HG03135 (cell line): ENCODE results near the gene KRTAP10-11.
"Not testable (repeated sequence)": the region's sequence is repeated elsewhere in the genome, so short reads cannot be mapped to it uniquely, and the experiment has no call there.

ENCODE experiments used
- ATAC-seq: cut with Tn5 transposase; IDR thresholded peaks from one replicate; pipeline ENCODE4 v1.9.1; 2021; ENCODE audit warnings: mild to moderate bottlenecking, moderate library complexity; ENCODE audit not compliant: unreplicated experiment

KRTAP10-11 gene

DNA sequence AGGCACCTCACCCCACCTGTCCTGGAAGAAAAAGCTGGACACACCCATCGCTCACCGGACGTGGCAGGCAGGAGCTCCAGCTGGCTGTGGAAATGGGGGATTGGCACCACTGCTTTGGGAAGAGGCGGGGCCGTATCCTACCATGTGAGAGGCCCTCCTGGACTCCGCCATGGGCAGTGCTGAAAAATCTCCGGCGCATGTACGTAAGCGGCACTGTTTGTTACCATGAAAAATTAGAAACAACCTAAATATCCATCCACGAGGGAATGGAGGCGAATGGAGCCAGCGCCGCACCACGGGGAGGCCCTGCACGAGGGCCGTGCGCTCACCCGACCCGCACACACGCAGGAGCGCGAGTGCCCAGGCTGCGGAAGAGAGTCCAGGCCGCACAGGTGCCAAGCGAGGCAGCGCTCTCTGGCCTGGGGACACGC lies 31.2 kb upstream of the KRTAP10-11 start:
- no peak for ATAC-seq

DNA sequence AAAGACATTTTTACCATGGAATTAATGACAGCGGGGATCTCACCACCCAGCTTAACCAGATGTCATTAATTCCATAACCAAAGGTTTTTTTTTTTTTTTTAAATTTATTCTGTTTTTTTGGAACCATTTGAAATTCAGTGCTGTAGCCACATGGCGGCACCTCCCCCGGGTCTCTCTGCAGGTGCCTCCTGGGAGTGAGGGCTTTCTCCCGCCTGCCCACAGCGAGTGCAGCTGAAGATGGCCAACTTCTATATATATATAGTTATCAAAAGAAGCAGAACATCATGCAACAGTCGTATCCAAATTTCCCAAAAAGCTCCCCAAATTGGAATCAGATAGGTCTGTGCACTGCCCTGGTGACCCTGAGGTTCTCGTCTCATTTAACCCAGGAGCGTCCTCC lies 30.7 kb upstream of the KRTAP10-11 start:
- no peak for ATAC-seq

DNA sequence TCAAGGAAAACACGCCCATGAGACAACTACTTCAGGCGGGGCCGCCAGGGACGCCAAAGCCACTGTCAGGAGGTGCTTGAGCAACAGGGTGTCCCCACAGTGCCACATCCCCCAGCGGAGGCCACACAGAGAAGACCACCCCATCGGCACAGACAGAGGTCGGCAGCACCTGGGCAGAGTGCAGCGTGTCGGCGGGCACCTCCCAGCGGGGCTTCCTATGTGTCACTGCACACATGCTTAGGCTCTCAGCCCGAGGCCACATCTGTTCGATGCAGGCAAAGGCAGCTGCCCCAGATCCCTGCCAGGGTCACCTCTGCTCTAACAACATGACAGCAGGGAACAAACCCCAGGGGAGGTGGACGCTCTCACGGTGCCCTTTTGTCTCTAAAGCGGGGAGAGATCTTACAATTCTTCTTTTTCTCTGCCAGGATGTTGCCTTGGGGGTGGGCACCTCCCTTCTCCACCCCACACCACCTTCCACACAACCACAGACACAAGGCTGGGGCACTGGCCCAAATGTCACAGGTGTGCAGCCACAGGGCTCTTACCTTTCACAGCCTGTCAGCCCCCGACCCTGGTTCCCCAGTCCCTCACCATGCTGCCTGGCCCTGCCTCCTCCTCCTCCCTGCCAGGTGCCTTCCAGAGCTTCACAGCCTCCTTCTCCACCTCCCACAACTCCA lies 30.2 kb upstream of the KRTAP10-11 start:
- ATAC-seq = no peak

DNA sequence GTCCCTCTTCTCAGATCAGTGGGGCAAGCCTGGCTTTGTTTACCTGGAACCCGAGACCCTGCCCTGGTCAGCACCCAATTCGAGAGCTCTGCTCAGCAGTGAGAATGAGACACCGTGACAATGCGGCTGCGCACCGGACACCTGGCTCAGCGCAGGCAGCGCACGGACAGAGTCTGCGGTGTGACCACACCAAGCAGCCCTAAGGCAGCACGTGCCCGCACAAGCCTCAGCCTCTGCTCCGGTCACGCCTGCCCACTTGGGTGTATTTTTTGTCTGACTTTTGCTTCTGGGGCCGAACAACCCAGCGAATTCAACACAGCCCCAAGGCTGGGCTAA lies 29.7 kb upstream of the KRTAP10-11 start:
- no peak for ATAC-seq

DNA sequence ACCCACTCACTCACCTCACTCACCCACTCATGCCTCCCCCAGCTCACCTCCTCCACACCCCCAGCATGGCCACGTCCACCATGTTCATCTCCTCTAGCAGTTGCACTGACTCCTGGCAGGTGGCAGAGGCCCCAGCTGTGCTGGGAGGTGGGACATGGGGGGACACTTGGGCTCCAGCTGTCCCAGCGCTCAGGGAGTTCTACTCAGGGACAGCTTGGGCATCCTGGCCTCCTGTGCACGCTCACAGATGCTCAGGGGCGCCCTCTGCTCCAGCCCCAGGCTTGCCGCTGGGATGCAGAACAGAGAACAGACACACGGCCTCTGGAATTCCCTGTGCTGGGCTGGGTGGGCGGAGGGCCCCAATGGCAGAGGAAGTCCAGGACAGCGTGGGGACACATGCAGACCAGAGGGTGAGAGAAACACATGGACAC lies 29.1 kb upstream of the KRTAP10-11 start:
- ATAC-seq = no peak

DNA sequence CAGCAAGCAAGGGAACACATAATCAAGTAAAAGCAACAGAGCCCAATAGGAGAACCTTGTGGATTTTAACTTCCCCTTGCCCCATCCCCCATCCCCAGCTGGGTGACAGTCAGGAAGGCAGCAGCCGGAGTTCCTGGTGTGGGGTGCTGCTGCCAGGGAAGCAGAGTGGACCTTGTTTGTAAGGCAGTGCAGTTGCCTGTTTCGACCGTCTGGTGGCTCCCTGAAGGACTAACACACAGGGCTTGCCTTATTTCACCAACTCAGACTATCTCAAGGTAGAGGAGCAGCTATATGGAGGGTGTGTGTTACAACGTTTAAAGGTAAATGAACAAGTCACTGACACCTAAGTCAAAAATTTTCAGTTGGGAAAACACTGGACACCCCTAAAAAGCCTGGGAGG lies 27.7 kb upstream of the KRTAP10-11 start:
- ATAC-seq = no peak

DNA sequence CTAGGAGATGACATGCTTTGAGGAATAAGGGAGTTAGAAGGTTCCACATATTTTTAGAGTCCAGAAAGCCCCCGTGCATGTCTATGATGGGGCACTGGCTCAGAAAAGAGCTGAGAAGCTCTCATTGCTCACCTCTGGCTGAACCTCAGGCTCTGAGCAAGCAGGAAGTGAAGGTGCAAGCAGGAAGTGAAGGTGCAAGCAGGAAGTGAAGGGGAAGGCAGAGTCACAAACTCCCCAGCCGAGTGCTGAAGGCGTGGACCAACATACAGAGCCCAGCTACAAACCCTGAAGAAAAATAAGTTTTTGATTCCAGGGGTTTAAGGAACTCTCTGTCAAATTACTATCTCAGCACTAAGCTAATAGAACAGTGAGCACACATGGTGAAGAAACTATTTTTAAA lies 27.3 kb upstream of the KRTAP10-11 start:
- no peak for ATAC-seq

DNA sequence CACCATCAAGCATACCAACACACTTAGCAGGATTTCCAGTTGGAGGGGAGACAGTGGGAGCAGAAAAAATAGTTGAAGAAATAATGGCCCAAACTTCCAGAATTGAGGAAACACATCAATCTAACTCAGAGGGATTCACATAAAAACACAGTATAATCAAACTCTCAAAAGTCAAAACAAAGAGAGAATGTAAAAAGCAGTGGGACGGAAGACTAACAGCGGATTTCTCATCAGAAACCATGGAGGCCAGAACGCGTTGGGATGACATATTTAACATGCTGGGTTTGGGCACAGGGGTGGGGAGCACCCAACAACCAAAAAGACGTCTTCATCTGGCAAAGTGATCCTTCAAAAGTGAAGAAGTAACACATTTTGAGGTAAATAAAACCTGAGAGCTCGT lies 26.3 kb upstream of the KRTAP10-11 start:
- ATAC-seq = no peak

DNA sequence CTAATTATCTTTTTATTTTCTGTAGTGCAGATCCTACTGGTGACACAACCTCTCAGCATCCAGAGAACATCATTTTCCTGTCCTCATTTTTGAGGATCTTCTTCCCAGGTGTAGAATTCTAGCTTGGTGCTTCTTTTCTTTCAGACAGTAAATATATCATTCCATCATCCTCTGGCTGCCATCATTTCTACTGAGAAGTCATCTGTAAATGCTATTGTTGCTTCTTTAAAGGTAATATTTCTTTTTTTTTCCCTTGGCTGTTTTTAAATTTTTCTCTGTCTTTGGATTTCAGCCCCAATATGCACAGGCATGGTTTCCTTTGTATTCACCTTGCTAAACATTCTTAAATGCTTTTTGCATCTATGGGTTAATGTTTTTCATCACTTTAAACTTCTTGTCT lies 22.6 kb upstream of the KRTAP10-11 start:
- ATAC-seq = no peak

DNA sequence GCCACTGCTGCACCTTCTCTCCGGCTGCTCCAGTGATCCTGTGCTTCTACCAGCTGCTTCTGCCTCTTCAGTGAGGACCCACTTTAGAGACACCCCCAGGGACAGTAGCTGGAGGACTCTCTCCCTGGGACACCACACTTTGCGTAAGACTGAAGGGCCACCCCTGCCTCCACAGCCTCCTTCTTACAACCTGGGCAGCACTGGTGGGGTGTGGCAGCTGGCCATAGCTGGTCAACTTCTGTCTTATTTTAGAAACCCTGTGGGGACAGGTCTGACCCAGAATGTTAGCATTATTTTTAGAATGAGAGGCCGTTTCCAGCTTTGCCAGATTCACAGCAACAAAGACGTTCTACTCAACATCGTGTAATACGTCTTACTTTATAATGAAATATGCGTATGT lies 20.5 kb upstream of the KRTAP10-11 start:
- no peak for ATAC-seq

DNA sequence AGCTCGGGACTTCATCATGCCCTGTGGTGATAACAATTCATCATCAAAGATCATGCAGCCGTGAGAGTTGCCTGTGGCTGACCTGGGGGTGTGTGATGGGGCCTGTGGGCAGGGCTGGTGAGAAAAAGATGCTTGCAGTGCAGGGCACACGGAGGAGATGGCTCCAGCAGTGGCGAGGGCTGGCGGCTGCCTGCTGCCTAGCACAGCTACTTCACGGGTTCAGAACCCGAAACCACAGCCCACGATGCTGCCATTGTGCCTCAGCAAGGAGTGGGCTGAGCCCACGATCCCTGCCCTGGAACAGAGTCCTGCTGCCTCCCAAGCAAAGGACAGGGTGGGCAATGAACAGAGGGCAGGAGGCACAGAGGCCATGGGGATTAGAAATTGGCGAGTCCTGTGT lies 20.0 kb upstream of the KRTAP10-11 start:
- ATAC-seq = no peak

DNA sequence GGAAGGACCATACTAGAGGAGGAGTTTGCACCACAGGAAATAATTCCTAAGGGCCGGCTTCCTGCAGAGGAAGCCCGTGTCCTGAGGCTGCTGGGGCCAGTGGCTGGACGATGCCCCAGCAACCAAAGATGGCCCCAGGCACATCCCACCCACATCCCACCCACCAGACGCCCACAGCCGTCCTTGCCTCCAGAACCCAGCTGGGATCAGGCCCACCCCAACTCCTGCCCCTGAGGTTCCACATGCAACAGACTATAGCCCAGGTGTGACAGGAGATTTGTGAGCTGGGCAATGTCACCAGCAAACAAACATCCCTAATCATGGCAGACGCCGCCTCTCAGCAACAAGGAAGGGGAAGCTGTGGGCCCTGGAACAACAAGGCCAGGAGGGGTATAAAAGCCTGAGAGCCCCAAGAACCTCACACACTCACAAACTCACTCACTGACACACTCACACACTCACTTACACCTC lies 19.5 kb upstream of the KRTAP10-11 start, which contains the start of gene KRTAP10-9:
Gene KRTAP10-9, plus strand, starts transcription at position 421 of the 471 bp plus-strand sequence. CDS start 79 bp downstream, outside the sequence.
- ATAC-seq = no peak

DNA sequence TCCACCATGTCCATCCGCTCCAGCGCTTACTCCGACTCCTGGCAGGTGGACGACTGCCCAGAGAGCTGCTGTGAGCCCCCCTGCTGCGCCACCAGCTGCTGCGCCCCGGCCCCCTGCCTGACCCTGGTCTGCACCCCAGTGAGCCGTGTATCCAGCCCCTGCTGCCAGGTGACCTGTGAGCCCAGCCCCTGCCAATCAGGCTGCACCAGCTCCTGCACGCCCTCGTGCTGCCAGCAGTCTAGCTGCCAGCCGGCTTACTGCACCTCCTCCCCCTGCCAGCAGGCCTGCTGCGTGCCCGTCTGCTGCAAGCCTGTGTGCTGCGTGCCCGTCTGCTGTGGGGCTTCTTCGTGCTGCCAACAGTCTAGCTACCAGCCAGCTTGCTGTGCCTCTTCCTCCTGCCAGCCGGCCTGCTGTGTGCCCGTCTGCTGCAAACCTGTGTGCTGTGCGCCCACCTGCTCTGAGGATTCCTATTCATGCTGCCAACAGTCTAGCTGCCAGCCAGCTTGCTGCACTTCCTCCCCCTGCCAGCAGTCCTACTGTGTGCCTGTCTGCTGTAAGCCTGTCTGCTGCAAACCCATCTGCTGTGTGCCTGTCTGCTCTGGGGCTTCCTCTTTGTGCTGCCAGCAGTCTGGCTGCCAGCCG lies 18.9 kb upstream of the KRTAP10-11 start:
- not testable (repeated sequence) for ATAC-seq

DNA sequence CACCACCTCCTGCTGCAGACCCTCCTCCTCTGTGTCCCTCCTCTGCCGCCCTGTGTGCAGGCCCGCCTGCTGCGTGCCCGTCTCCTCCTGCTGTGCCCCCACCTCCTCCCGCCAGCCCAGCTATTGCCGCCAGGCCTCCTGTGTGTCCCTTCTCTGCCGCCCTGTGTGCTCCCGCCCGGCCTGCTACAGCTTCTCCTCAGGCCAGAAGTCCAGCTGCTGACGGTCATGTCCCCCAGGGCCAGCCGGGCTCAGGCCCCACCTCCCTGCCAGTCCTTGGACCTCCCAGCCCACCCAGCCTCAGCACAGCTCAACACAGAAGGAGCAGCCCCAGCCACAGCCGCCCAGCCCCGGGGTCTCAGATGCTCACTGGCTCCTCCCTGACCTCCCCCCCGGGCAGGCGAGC lies 18.4 kb upstream of the KRTAP10-11 start:
- ATAC-seq = not testable (repeated sequence)

DNA sequence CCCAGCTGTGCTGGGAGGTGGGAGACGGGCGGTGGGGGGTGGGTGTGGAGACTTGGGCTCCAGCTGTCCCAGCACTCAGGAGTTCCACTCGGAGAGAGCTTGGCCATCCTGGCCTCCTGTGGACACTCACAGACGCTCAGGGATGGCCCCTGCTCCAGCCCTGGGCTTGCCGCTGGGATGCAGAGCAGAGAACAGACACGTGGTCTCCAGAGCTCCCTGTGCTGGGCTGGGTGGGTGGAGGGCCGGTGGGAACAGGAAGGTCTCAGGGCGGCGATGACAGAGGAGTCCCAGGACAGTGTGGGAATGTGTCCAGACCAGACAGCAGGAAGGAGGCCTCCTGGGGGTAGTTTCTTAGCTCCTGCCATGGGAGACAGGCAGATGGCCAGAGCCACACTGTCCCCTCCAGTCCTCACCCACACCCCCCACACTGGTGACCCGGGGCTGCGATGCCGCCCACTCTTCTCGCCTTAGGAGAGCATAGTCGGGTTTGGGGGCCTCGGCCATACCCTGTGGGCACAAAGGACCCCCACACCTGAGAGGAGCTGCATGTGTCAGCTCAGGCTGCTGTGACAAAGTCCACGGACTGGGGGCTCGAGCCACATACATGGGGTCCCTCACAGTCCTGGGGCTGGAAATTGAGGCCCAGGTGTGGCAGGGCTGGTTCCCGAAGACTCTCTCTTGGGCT lies 17.4 kb upstream of the KRTAP10-11 start:
- ATAC-seq = no peak

DNA sequence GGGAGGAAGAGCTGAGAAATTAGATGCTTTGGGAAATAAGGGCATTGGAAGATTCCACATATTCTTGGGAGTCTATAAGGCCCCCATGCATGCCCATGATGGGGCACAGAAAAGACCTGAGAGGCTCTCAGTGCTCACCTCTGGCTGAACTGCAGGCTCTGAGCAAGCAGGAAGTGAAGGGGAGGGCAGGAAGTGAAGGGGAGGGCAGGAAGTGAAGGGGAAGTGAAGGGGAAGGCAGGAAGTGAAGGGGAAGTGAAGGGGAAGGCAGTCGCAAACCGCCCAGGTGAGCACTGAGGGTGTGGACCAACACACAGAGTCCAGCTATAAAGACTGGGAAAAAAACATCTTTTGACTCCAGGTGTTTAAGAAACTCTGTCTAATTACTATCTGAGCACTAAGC lies 15.8 kb upstream of the KRTAP10-11 start:
- no peak for ATAC-seq

DNA sequence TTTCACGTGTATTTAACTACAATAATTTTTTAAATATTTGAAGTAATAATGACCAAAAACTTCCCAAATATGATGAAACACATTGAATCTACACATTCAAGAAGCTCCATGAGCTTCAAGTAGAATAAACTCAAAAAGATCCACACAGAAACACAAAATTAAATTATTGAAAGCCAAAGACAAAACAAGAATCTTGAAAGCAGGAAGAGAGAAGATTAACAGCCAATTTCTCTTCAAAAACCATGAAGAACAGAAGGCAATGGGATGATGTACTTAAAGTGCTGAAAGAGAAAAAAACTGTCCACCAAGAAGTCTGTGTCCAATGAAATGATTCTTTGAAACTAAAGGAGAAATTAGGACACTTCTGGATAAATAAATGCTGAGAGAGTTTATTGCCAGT lies 14.1 kb upstream of the KRTAP10-11 start:
- ATAC-seq = no peak

DNA sequence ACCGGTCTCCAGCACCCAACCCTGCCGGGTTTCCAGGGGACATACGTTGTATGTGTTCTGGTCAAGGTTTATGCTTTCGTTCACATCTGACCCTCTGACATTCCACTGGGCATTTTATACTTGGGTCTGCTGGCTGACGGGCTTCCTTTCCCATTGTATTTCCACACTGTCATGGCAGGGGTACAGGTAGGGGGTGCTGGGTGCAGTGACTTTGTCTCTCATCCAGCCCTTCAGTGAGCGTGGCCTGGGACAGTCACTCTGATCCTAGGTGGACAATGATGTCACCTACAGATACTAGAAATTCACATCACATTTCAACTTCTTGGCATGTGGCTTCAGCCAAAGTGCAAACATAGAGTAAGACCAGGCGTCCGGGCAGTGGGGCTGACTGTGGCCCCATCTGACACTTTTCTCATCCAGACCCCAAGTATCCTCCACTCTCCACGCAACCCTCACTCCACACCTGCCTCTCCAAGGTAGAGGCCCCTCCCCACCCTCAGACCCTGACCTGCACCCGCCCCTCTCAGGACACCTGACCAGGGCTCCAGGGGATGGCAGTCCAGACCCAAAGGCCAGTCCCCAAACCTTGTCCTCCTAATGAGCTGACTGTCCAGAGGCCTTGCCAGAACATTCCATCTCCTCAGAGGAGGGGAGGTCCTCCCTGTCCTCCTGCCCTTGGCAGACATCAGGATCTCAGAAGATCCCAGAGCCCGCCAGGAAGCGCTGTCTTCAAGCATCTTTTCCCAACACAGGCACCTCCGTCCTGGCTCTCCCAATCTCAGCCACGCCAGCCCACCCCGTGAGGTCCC lies 9.8 kb upstream of the KRTAP10-11 start:
- ATAC-seq = no peak

DNA sequence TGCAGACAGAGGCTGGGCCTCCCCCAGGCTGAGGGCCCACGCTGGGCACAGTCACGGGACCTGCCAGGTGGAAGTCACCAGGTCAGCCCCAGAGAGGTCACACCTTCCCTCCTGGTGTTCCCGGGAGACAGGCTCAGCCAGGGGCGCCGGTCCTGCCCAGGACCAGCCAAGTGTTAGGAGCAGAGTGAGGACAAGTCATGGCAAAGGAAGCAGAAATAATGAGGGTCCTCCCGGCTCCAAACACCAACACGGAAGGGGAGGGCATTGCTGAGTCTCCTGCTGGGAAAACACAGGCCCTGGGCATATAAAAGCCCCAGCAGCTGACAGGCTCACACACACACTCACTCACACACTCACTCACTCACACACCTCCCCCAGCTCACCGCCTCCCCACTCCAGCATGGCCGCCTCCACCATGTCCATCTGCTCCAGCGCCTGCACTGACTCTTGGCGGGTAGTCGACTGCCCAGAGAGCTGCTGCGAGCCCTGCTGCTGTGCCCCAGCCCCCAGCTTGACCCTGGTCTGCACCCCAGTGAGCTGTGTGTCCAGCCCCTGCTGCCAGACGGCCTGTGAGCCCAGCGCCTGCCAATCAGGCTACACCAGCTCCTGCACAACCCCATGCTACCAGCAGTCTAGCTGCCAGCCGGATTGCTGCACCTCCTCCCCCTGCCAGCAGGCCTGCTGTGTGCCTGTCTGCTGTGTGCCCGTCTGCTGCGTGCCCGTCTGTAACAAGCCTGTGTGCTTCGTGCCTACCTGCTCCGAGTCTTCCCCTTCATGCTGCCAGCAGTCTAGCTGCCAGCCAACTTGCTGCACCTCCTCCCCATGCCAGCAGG lies 9.0 kb upstream of the KRTAP10-11 start, which contains the start of gene KRTAP10-10:
Gene KRTAP10-10, plus strand, starts transcription at position 339 of the 833 bp plus-strand sequence. Its CDS starts 62 bp downstream, at position 401.
- ATAC-seq = no peak

DNA sequence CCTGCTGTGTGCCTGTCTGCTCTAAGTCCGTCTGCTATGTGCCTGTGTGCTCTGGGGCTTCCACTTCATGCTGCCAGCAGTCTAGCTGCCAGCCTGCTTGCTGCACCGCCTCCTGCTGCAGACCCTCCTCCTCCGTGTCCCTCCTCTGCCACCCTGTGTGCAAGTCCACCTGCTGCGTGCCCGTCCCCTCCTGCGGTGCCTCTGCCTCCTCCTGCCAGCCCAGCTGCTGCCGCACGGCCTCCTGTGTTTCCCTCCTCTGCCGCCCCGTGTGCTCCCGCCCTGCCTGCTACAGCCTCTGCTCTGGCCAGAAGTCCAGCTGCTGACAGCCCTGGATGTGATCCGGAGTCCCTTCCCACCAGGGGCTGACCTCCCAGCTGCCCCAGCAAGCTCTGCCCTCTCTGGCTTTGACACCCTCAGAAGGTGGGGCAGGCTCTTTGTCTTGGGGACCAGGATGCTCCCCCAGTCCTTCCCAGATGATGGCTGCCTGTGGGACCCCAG lies 8.3 kb upstream of the KRTAP10-11 start:
- not testable (repeated sequence) for ATAC-seq
